ENCODE results near the gene ZNF425.

- TF ChIP-seq CTCF (IDR thresholded peaks at IDR 0.05) (peak; percentile 99 to 100 (median 99)), POLR2A (IDR thresholded peaks at IDR 0.05) (peak; percentile 96)
Measured at GRCh38 chr7:149125863-149126661, at the start of gene ZNF425.
